ENCODE data around the gene RELN.

Gene RELN

GRCh38 chr7:103981003-103981423, 8.4 kb downstream of the RELN start:
- TF ChIP-seq RARB (CRISPR knock-in tag; IDR thresholded peaks at IDR 0.05) (no peak), ESRRG (CRISPR knock-in tag; IDR thresholded peaks at IDR 0.05) (no peak), GLIS3 (CRISPR knock-in tag; IDR thresholded peaks at IDR 0.05) (no peak), POU6F1 (CRISPR knock-in tag; IDR thresholded peaks at IDR 0.05; ENCODE audit: borderline replicate concordance, low read depth) (no peak)
- ATAC-seq, result no peak

DNA sequence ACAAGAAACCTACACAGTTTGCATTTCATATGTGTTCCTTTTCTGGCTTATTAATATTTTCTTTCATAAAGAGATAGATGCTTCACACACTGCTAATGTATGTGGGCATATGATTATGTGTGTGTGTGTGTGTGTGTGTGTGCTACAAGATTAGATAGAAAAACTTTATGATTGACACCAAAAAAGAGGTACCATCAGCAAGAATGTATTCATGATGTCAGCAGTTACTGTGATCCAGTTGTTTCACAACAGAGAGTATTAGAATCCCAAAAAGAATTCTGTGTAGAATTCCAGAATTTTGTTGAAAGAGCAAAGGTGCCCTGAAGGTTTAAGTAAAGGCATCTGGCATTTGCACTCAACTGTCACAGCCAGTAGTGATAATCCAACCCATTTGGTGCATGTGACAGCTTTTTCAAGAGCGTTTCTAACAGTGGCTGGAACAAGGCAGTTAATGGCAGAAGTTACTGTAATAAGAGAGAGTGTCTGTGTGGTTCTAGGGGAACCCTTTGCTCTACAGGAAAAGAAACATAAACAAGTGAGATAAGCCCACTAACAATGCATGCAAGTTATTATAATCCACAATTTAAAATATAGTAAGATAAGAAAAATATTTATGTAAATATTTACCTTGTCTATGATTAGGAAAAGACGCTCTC, 16.6 kb downstream of the RELN start:
- no peak for ATAC-seq
- TF ChIP-seq CSRNP3 (CRISPR knock-in tag; IDR thresholded peaks at IDR 0.05) (no peak), CSDC2 (CRISPR knock-in tag; IDR thresholded peaks at IDR 0.05) (no peak), PATZ1 (CRISPR knock-in tag; IDR thresholded peaks at IDR 0.05; ENCODE audit: borderline replicate concordance) (no peak), CREB5 (CRISPR knock-in tag; IDR thresholded peaks at IDR 0.05; ENCODE audit: low read depth) (no peak), ZNF565 (CRISPR knock-in tag; conservative IDR thresholded peaks at IDR 0.05; ENCODE audit: low read depth) (no peak), ESRRG (CRISPR knock-in tag; IDR thresholded peaks at IDR 0.05) (no peak)

DNA sequence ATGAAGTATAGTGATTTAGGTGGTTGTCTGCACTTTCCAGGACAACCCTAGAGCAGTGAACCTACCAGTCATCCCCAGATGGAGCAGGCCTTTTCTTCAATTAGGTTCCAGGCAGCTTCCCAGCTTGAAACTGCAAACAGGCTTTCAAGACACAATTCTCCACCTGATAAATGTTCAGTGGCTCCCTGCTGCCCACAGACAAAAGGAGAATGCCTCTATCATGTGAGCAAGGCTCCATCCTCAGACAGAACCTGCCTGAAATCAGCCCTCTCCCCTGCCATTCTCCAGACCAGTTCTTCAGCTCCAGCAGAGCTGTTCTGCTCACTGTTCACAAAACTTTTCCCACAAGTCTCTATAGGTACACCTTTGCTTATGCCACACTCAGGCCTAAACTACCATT, 22.1 kb downstream of the RELN start:
- TF ChIP-seq TCF4 (CRISPR knock-in tag; IDR thresholded peaks at IDR 0.05; ENCODE audit: borderline replicate concordance), result no peak
- TF ChIP-seq ZC3H10 (CRISPR knock-in tag; IDR thresholded peaks at IDR 0.05), result no peak
- no peak for TF ChIP-seq GLIS3 (CRISPR knock-in tag; IDR thresholded peaks at IDR 0.05)
- TF ChIP-seq ARNTL (CRISPR knock-in tag; IDR thresholded peaks at IDR 0.05; ENCODE audit: borderline replicate concordance, low read depth), result no peak
- no peak for TF ChIP-seq CREB5 (CRISPR knock-in tag; IDR thresholded peaks at IDR 0.05; ENCODE audit: low read depth)
- TF ChIP-seq PATZ1 (CRISPR knock-in tag; IDR thresholded peaks at IDR 0.05; ENCODE audit: borderline replicate concordance), result no peak
- TF ChIP-seq RARB (CRISPR knock-in tag; IDR thresholded peaks at IDR 0.05), result no peak
- TF ChIP-seq, protein P1, sequence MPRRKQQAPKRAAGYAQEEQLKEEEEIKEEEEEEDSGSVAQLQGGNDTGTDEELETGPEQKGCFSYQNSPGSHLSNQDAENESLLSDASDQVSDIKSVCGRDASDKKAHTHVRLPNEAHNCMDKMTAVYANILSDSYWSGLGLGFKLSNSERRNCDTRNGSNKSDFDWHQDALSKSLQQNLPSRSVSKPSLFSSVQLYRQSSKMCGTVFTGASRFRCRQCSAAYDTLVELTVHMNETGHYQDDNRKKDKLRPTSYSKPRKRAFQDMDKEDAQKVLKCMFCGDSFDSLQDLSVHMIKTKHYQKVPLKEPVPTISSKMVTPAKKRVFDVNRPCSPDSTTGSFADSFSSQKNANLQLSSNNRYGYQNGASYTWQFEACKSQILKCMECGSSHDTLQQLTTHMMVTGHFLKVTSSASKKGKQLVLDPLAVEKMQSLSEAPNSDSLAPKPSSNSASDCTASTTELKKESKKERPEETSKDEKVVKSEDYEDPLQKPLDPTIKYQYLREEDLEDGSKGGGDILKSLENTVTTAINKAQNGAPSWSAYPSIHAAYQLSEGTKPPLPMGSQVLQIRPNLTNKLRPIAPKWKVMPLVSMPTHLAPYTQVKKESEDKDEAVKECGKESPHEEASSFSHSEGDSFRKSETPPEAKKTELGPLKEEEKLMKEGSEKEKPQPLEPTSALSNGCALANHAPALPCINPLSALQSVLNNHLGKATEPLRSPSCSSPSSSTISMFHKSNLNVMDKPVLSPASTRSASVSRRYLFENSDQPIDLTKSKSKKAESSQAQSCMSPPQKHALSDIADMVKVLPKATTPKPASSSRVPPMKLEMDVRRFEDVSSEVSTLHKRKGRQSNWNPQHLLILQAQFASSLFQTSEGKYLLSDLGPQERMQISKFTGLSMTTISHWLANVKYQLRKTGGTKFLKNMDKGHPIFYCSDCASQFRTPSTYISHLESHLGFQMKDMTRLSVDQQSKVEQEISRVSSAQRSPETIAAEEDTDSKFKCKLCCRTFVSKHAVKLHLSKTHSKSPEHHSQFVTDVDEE (CRISPR knock-in tag; IDR thresholded peaks at IDR 0.05), result no peak
- ATAC-seq, result no peak

Data from SK-N-SH treated with all-trans-retinoic acid at 6 μM for 48 hours (cell line).